Measurements from ENCODE around the gene SH2D1B. TPM values are rescaled to one million over a fixed set of nuclear protein-coding genes. Genes with fewer than 3 reads are reported as not detected.

The SH2D1B gene
- total RNA-seq, 4 donors from 2014 or later: 0.22 to 0.68 TPM; not detected in 2

DNA sequence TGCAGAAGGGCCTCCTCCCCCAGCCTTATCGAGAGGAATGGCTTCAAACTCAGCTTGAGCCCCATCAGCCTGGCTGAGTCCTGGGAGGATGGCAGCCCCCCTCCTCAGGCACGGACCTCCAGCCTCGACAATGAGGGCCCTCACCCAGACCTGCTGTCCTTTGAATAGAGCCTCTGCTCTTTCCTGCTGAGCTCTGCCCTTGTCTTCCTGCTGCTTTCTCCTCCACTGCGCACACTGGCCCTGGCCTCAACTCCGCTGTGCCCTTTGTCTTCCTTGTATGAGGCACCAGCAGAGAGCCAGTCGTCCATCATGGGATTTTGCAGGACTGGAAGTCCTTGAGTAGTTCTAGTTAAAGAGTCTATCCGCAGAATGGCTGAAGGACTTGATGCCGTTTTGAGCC lies 28.4 kb downstream of the SH2D1B start:
- TF ChIP-seq, protein P1, sequence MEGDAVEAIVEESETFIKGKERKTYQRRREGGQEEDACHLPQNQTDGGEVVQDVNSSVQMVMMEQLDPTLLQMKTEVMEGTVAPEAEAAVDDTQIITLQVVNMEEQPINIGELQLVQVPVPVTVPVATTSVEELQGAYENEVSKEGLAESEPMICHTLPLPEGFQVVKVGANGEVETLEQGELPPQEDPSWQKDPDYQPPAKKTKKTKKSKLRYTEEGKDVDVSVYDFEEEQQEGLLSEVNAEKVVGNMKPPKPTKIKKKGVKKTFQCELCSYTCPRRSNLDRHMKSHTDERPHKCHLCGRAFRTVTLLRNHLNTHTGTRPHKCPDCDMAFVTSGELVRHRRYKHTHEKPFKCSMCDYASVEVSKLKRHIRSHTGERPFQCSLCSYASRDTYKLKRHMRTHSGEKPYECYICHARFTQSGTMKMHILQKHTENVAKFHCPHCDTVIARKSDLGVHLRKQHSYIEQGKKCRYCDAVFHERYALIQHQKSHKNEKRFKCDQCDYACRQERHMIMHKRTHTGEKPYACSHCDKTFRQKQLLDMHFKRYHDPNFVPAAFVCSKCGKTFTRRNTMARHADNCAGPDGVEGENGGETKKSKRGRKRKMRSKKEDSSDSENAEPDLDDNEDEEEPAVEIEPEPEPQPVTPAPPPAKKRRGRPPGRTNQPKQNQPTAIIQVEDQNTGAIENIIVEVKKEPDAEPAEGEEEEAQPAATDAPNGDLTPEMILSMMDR (IDR thresholded peaks at IDR 0.05; ENCODE audit: low read depth): no peak

GRCh38 chr1:162383091-162383490 lies 28.8 kb downstream of the SH2D1B start:
- TF ChIP-seq, protein P1 (IDR thresholded peaks at IDR 0.05; ENCODE audit: low read depth): no peak

GRCh38 chr1:162381941-162382750 lies 29.8 kb downstream of the SH2D1B start:
- TF ChIP-seq, protein P1 (IDR thresholded peaks at IDR 0.05; ENCODE audit: low read depth): no peak

DNA sequence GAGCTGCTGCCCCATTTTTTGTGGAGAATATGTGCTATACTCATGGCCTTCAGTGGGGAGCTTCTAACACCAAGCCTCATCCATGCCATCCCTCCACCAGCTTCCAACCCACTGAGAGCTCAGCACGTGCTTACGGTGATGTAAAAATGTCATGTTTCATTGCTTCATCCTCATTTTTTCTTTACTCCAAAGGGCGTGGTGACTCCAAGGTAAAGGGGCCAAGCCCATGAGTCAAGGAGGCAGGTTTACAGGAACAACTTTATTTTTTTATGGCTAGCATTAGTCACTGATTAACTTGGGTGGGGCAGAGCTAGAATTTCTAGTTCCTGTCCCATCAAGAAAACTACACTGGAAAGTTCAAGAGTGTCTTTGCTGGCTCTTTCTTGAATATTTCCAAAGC lies 30.6 kb downstream of the SH2D1B start, which contains the start of gene C1orf226:
TSS of gene C1orf226 (plus strand) at position 346 of the 400 bp plus-strand sequence. CDS start 174 bp downstream, outside the sequence.
- TF ChIP-seq, protein P1 (IDR thresholded peaks at IDR 0.05; ENCODE audit: low read depth): no peak

- TF ChIP-seq, protein P1 (IDR thresholded peaks at IDR 0.05; ENCODE audit: low read depth): no peak
Measured at GRCh38 chr1:162380061-162380846, 31.7 kb downstream of the SH2D1B start.

GRCh38 chr1:162376691-162377090 lies 35.2 kb downstream of the SH2D1B start, which contains the start of gene SPATA46:
SPATA46 (minus strand) TSS chr1:162376854; CDS start chr1:162376790, 64 bp downstream.
- TF ChIP-seq, protein P1 (IDR thresholded peaks at IDR 0.05; ENCODE audit: low read depth): no peak

- TF ChIP-seq, protein P1 (IDR thresholded peaks at IDR 0.05; ENCODE audit: low read depth): no peak
Measured at GRCh38 chr1:162375463-162375862, 36.5 kb downstream of the SH2D1B start.
